H1 (cell line): ENCODE data around the gene ZDHHC3. TPM values are rescaled to one million over a fixed set of nuclear protein-coding genes. Genes with fewer than 3 reads are reported as not detected.
A peak's percentile ranks its signal among the peaks of the same experiment; 100 is the strongest.

Source experiments
- CTCF ChIA-PET: fragments of 300-600 bp; sonication (Branson Sonifier 250); formaldehyde crosslinking; loops from one replicate; lab custom pipeline; 2021; ENCODE audit not compliant: partially characterized antibody; lab: Charles Lee
- POLR2A ChIA-PET: fragments of 300-600 bp; sonication (Branson Sonifier 250); formaldehyde crosslinking; loops from one replicate; lab custom pipeline; 2021; ENCODE audit warnings: inconsistent platforms; ENCODE audit not compliant: partially characterized antibody; lab: Charles Lee
- DNase-seq, 2 experiments: peaks; one replicate each; pipeline versions ENCODE4 v3.0.0 to v3.0.0-alpha.2; 2010 to 2022; ENCODE audit warnings: low spot score in 2 of 2, low read depth in 1 of 2, mixed read lengths in 1 of 2
- FAIRE-seq: peaks from 2 replicates; lab custom pipeline; 2011; peaks lifted over from hg19 to GRCh38; lab: Jason Lieb, UNC
- H2AFZ ChIP-seq: 2 replicates; pipeline ENCODE4 v1.8.1; 2012; ENCODE audit warnings: low read length, inconsistent platforms
- H2AK5ac ChIP-seq: 2 replicates; pipeline ENCODE4 v1.6.1; 2013; ENCODE audit warnings: low read depth, low read length
- H2BK120ac ChIP-seq: replicated peaks from 2 replicates; pipeline ENCODE3; 2013; ENCODE audit warnings: low read depth, low read length, inconsistent platforms
- H2BK12ac ChIP-seq: 2 replicates; pipeline ENCODE4 v1.6.1; 2013; ENCODE audit warnings: low read depth, low read length
- H2BK15ac ChIP-seq: 2 replicates; pipeline ENCODE4 v1.6.1; 2013; ENCODE audit warnings: low read length
- H2BK20ac ChIP-seq: 2 replicates; pipeline ENCODE4 v1.6.1; 2013; ENCODE audit warnings: low read length
- H2BK5ac ChIP-seq: 2 replicates; pipeline ENCODE4 v1.6.1; 2013; ENCODE audit warnings: low read depth, low read length
- H3K14ac ChIP-seq: 2 replicates; pipeline ENCODE4 v1.6.1; 2013; ENCODE audit warnings: inconsistent platforms; ENCODE audit not compliant: insufficient read length
- H3K18ac ChIP-seq: 2 replicates; pipeline ENCODE4 v1.6.1; 2013; ENCODE audit warnings: low read length; ENCODE audit errors: extremely low read depth
- H3K23ac ChIP-seq: 2 replicates; pipeline ENCODE4 v1.6.1; 2013; ENCODE audit warnings: inconsistent platforms; ENCODE audit not compliant: insufficient read length
- H3K23me2 ChIP-seq: 2 replicates; pipeline ENCODE4 v1.6.1; 2013; ENCODE audit warnings: low read depth, low read length
- H3K27ac ChIP-seq: 2 replicates; pipeline ENCODE4 v1.6.1; 2011; ENCODE audit warnings: low read depth, low read length, inconsistent platforms
- H3K27me3 ChIP-seq, 4 experiments: replicated peaks in 1 of 4; 1 replicate in 1 of 4; 2 replicates in 3 of 4; pipeline versions ENCODE4 v1.6.1 to v1.8.1; 2011 to 2013; ENCODE audit warnings: low read length in 3 of 4, mild to moderate bottlenecking in 3 of 4, inconsistent platforms in 2 of 4, mixed read lengths in 2 of 4, moderate library complexity in 1 of 4; ENCODE audit not compliant: control insufficient read depth in 3 of 4, insufficient read depth in 3 of 4; ENCODE audit errors: extremely low read depth in 1 of 4
- H3K36me3 ChIP-seq, 4 experiments: 2 replicates each; pipeline versions ENCODE4 v1.6.1 to v1.8.1; 2011 to 2013; ENCODE audit warnings: mild to moderate bottlenecking in 4 of 4, low read length in 3 of 4, moderate library complexity in 2 of 4, control low read depth in 1 of 4, inconsistent platforms in 1 of 4; ENCODE audit not compliant: insufficient read depth in 4 of 4, control insufficient read depth in 2 of 4
- H3K4ac ChIP-seq: replicated peaks from 2 replicates; pipeline ENCODE3; 2013; ENCODE audit warnings: low read length, low read depth, mixed read lengths, inconsistent platforms; ENCODE audit not compliant: insufficient read length
- H3K4me1 ChIP-seq, 4 experiments: replicated peaks in 1 of 4; 1 replicate in 1 of 4; 2 replicates in 3 of 4; pipeline versions ENCODE4 v1.6.1 to v1.8.1; 2011 to 2013; ENCODE audit warnings: low read length in 3 of 4, inconsistent platforms in 2 of 4, mixed read lengths in 1 of 4; ENCODE audit not compliant: insufficient read depth in 4 of 4, control insufficient read depth in 3 of 4
- H3K4me2 ChIP-seq, 2 experiments: 2 replicates each; pipeline versions ENCODE4 v1.6.1 to v1.8.1; 2011 to 2013; ENCODE audit warnings: low read depth in 2 of 2, low read length in 2 of 2, control low read depth in 1 of 2, inconsistent platforms in 1 of 2, mild to moderate bottlenecking in 1 of 2; ENCODE audit not compliant: insufficient read depth in 1 of 2
- H3K4me3 ChIP-seq, 4 experiments: fragments of 200-600, 300-600 bp in 1 of 4; sonication (generic), shearing (Covaris generic), sonication (Bioruptor Twin) in 1 of 4; 2 replicates each; pipeline versions ENCODE4 v1.5.1 to v1.8.1; 2011 to 2016; ENCODE audit warnings: low read length in 4 of 4, low read depth in 3 of 4, control low read depth in 2 of 4, inconsistent platforms in 2 of 4, mild to moderate bottlenecking in 2 of 4, mixed read lengths in 1 of 4, moderate library complexity in 1 of 4; ENCODE audit not compliant: insufficient read depth in 2 of 4; ENCODE audit errors: extremely low read depth in 1 of 4
- H3K56ac ChIP-seq: replicated peaks from 2 replicates; pipeline ENCODE3; 2013; ENCODE audit warnings: low read depth, mild to moderate bottlenecking, mixed read lengths, low read length, inconsistent platforms; ENCODE audit not compliant: insufficient read length
- H3K79me1 ChIP-seq: 2 replicates; pipeline ENCODE4 v1.6.1; 2013; ENCODE audit warnings: low read depth, low read length, control low read depth
- H3K79me2 ChIP-seq, 2 experiments: 2 replicates each; pipeline versions ENCODE4 v1.6.1 to v1.8.1; 2012 to 2013; ENCODE audit warnings: low read length in 2 of 2, mild to moderate bottlenecking in 2 of 2, inconsistent platforms in 1 of 2; ENCODE audit not compliant: insufficient read depth in 2 of 2, control insufficient read depth in 1 of 2
- H3K9ac ChIP-seq, 4 experiments: replicated peaks in 1 of 4; 1 replicate in 1 of 4; 2 replicates in 3 of 4; pipeline versions ENCODE4 v1.6.1 to v1.8.1; 2011 to 2013; ENCODE audit warnings: low read depth in 3 of 4, low read length in 3 of 4, control low read depth in 2 of 4, mild to moderate bottlenecking in 2 of 4, moderate library complexity in 2 of 4, inconsistent platforms in 1 of 4; ENCODE audit errors: extremely low read depth in 1 of 4
- H3K9me3 ChIP-seq, 2 experiments: 2 replicates each; pipeline versions ENCODE4 v1.6.1 to v1.8.1; 2012 to 2013; ENCODE audit warnings: mild to moderate bottlenecking in 2 of 2, moderate library complexity in 2 of 2, control low read depth in 1 of 2, inconsistent platforms in 1 of 2, low read depth in 1 of 2, low read length in 1 of 2, mixed read lengths in 1 of 2; ENCODE audit not compliant: insufficient read depth in 2 of 2
- H4K20me1 ChIP-seq, 2 experiments: replicated peaks in 1 of 2; 2 replicates each; pipeline versions ENCODE3 to v1.8.1; 2011 to 2013; ENCODE audit warnings: inconsistent platforms in 2 of 2, low read length in 2 of 2, mild to moderate bottlenecking in 1 of 2; ENCODE audit not compliant: insufficient read depth in 2 of 2, control insufficient read depth in 1 of 2
- H4K5ac ChIP-seq: 2 replicates; pipeline ENCODE4 v1.6.1; 2013; ENCODE audit warnings: low read length, low read depth, mixed read lengths, inconsistent platforms; ENCODE audit not compliant: insufficient read length
- H4K8ac ChIP-seq: 2 replicates; pipeline ENCODE4 v1.8.0; 2013; ENCODE audit warnings: mild to moderate bottlenecking, moderate library complexity, low read length, inconsistent platforms; ENCODE audit not compliant: insufficient read depth; ENCODE audit errors: extremely low read depth
- H4K91ac ChIP-seq: replicated peaks from 2 replicates; pipeline ENCODE3; 2013; ENCODE audit warnings: low read length, mixed read lengths, inconsistent platforms; ENCODE audit not compliant: insufficient read length
- CBX5 ChIP-seq: fragments of 300-800, 300-1000 bp; sonication (generic); IDR thresholded peaks from 2 replicates; pipeline ENCODE4 v1.7.1; 2016; ENCODE audit warnings: antibody characterized with exemption, low read length, low read depth
- E2F6 ChIP-seq: IDR thresholded peaks from 2 replicates; pipeline ENCODE4 v1.6.1; 2012; ENCODE audit warnings: inconsistent platforms
- JUN ChIP-seq: IDR thresholded peaks from 2 replicates; pipeline ENCODE4 v1.6.1; 2011; ENCODE audit warnings: low read depth, mild to moderate bottlenecking, improper control_type of control experiment, low read length
- KDM1A ChIP-seq: fragments of 200-600, 300-600 bp; sonication (generic); IDR thresholded peaks from 2 replicates; pipeline ENCODE4 v1.7.1; 2016; ENCODE audit warnings: mild to moderate bottlenecking, low read length, borderline replicate concordance
- TCF12 ChIP-seq: IDR thresholded peaks from 2 replicates; pipeline ENCODE4 v1.6.1; 2011; ENCODE audit warnings: low read depth, mild to moderate bottlenecking, low read length
- WGBS, 2 experiments: shearing (Covaris generic) in 1 of 2; methylation state at CpG; one replicate each; pipeline versions ENCODE4 v1.1.6 to v1.1.7; 2013 to 2015; ENCODE audit warnings: low lambda C conversion rate in 2 of 2, mixed read lengths in 2 of 2, inconsistent platforms in 1 of 2, low coverage in 1 of 2, missing lambda C conversion rate in 1 of 2; ENCODE audit not compliant: insufficient replicate concordance in 2 of 2, insufficient coverage in 1 of 2, insufficient read length in 1 of 2; ENCODE audit errors: extremely low coverage in 1 of 2, missing lambda C conversion rate in 1 of 2; 5-methylcytosine and 5-hydroxymethylcytosine counted together
- polyA plus RNA-seq, 7 experiments: library from polyadenylated mRNA; depleted of rRNA in 3 of 7; stranded (reverse) in 5 of 7; unstranded in 2 of 7; fragments of >200 nt in 5 of 7; fragments of 200-250 nt in 2 of 7; gene quantifications; 1 replicate in 5 of 7; 2 replicates in 1 of 7; 4 replicates in 1 of 7; pipeline versions ENCODE4 v1.2.1 to v1.2.3, GENCODE V29; 2011 to 2013; ENCODE audit warnings: missing spikeins in 2 of 7, mixed read lengths in 2 of 7
- total RNA-seq: library from RNA; stranded (reverse); fragmentation: NEBNext Ultra II Directional; extraction: Animal tissue kit (Norgen Biotek cat#: 25700); gene quantifications from 2 replicates; pipeline ENCODE4 v1.2.1, GENCODE V29; 2021
- TF ChIP-seq, protein P1 (sequence below): IDR thresholded peaks from 2 replicates; pipeline ENCODE4 v1.6.1; 2012; ENCODE audit warnings: inconsistent platforms
- TF ChIP-seq, protein P2 (sequence below): IDR thresholded peaks from 2 replicates; pipeline ENCODE4 v1.6.1; 2011; ENCODE audit warnings: low read depth, mild to moderate bottlenecking, low read length; ENCODE audit not compliant: insufficient read depth

The ZDHHC3 gene
- total and polyA plus RNA-seq, 2 of the 8 experiments (the other 6 are each of a cell fraction or from before 2014, with no cell fraction given): 77.4 to 88.7 TPM

DNA sequence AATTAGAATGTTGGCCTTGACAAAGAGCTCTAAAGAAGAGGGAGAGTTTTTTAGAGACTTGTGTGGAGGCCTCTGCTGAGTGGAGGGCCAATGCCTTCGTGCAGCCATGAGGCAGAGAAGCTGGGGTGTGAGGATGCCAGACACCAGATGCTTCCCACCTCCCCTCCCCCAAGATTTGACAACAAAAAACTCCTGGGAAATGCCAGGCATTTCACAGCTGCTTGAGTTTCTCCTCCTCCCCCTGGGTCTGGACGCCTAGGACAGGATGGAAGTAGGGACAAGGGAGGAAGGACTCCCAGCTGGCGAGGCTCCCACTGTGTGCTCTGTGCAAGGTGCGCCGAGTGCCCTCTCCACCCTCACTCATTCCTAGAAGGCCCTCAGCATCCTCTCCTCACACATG, 81.5 kb downstream of the ZDHHC3 start:
- Histone ChIP-seq H3K23ac (no peak overlapping the region), H2AK5ac (no peak overlapping the region), H2BK20ac (no peak overlapping the region; the same call in 1 of the 2 replicates), H3K14ac (no peak overlapping the region), H4K8ac (no peak overlapping the region), H3K36me3 (no peaks in the 10 kb centered on the region), H3K4me3 (no peak overlapping the region), H3K4me1 (peaks cover 0 to 13% (median 9%) of the 10 kb centered on the region in 4 experiments; a peak in 4 of 7 replicates), H2BK15ac (no peak overlapping the region), H3K27ac (no peak overlapping the region), H2BK12ac (peak overlapping the region; percentile 60; the same call in 1 of the 2 replicates), H3K23me2 (no peaks in the 10 kb centered on the region), H3K9ac (no peak overlapping the region), H2AFZ (0 out of 2 replicates have a peak overlapping the region, but pooled peaks have one; percentile 45), H2BK5ac (peak overlapping the region; percentile 84; the same call in 1 of the 2 replicates), H4K91ac (peak overlapping the region; percentile 2), H3K27me3 (no peaks in the 10 kb centered on the region), H2BK120ac (peak overlapping the region; percentile 79), H4K20me1 (no peaks in the 10 kb centered on the region), H4K5ac (no peak overlapping the region), H3K9me3 (no peaks in the 10 kb centered on the region), H3K4ac (no peak overlapping the region), H3K18ac (0 out of 2 replicates have a peak overlapping the region, but pooled peaks have one; percentile 13), H3K56ac (no peak overlapping the region), H3K79me1 (no peaks in the 10 kb centered on the region; the same call in none of the 2 replicates), H3K4me2 (no peak overlapping the region), H3K79me2 (no peaks in the 10 kb centered on the region)
- DNase-seq (no peak), FAIRE-seq (no peak)
- ChIA-PET CTCF (interaction anchor here (0.7 to 1.8 kb wide), 3 partner anchors 11 to 20 kb away, joined by 3 to 7 read pairs (median 5); no protein-coding TSS in a partner anchor), POLR2A (interaction anchor here (1.0 kb wide), 1 partner anchor 82 kb away, joined by 3 read pairs; no protein-coding TSS in a partner anchor)
- WGBS, 2 experiments: 80% methylated on average over 5 of the region's 5 CpGs; no CpG with 5 or more reads in 1 of the 2 experiments
- 0 out of 2 replicates have a peak, but pooled peaks have one; percentile 20 for TF ChIP-seq TCF12
- TF ChIP-seq, protein P1, sequence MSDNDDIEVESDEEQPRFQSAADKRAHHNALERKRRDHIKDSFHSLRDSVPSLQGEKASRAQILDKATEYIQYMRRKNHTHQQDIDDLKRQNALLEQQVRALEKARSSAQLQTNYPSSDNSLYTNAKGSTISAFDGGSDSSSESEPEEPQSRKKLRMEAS: peak; percentile 85
- no peak for TF ChIP-seq KDM1A
- TF ChIP-seq, protein P2, sequence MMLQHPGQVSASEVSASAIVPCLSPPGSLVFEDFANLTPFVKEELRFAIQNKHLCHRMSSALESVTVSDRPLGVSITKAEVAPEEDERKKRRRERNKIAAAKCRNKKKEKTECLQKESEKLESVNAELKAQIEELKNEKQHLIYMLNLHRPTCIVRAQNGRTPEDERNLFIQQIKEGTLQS: no peak
- no peak for TF ChIP-seq CBX5
- TF ChIP-seq E2F6: peak; percentile 88
- no peak for TF ChIP-seq JUN
